Measurements from ENCODE around the gene UNC93B1.

The UNC93B1 gene

DNA sequence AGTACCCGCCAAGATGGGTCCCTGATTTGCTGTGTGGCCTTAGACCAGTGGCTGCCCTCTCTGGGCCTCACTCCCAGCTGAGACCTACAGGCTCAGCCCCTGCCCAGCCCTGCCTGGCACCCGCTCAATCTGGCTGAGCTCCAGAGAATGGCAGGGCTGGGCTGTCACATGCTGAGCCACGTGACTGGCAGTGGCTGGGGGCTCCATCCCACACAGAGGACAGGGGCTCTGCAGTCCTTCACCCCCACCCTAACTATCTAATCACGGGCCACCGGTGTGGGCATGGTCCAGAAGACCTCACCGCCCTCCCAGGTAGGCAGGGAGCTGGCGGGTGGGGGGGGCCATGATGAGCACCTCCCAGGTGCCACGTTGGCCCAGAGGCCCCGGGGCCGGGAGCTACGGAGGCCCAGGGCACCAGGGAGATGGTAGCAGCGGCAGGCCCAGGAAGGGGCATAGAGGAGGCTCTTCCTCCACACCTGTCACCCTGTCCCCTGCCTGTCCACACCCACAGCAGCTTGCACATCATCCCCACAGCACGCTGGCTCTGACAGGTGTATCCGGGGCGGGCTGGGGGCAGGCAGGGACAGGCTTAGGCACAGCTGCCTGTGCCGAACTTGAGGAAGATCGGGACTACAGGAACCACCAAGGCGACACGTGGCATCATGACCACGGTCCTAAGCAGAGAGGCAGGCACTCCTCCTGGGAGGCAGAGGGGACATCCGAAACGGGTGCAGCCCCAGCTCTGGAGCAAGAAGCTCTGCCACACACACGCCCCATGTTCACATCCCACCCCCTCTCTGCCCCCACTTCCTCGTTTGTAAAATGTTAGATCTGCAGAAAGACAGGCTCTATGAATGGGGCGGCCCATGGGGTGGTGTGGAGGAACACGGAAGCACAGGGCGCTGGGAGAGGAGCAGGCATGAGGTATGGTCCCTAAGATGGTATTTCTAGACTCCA, 4.8 kb upstream of the UNC93B1 start:
- no peak overlapping the region for H3K9ac ChIP-seq (ENCODE audit: low read length)
- no peaks in the 10 kb centered on the region for H3K36me3 ChIP-seq (ENCODE audit: control insufficient read depth in 1 of 2, insufficient read depth in 2 of 2, low read length in 2 of 2)
- H2BK12ac ChIP-seq (ENCODE audit: low read length), result no peak overlapping the region
- no peak overlapping the region for H4K12ac ChIP-seq (ENCODE audit: low read depth, low read length)
- peaks cover 5% of the 10 kb centered on the region for H3K79me2 ChIP-seq (ENCODE audit: control insufficient read depth, insufficient read depth, low read length, poor library complexity)
- H2AFZ ChIP-seq (ENCODE audit: insufficient read depth, low read length, poor library complexity), result no peak overlapping the region
- H3K27ac ChIP-seq (ENCODE audit: low read depth, low read length), result no peak overlapping the region
- H3K4ac ChIP-seq (ENCODE audit: low read depth, low read length), result no peak overlapping the region
- H4K91ac ChIP-seq (ENCODE audit: low read depth, low read length), result no peak overlapping the region
- no peaks in the 10 kb centered on the region for H3K27me3 ChIP-seq (ENCODE audit: insufficient read depth, low read length)
- peaks cover 21% of the 10 kb centered on the region for H3K79me1 ChIP-seq (ENCODE audit: low read length)
- H3K4me2 ChIP-seq (ENCODE audit: low read length), result no peak overlapping the region
- H3K23ac ChIP-seq (ENCODE audit: low read length), result no peak overlapping the region
- no peak overlapping the region for H2BK5ac ChIP-seq (ENCODE audit: low read depth, low read length, poor library complexity)
- H3K14ac ChIP-seq (ENCODE audit: low read length), result no peak overlapping the region
- peaks cover 1% of the 10 kb centered on the region for H3K9me3 ChIP-seq (ENCODE audit: insufficient read depth, low read depth, low read length)
- no peak overlapping the region for H3K18ac ChIP-seq (ENCODE audit: low read length)
- peak overlapping the region; percentile 14 for H2AK5ac ChIP-seq (ENCODE audit: low read length)
- H2BK120ac ChIP-seq (ENCODE audit: insufficient read depth, low read length, poor library complexity), result no peak overlapping the region
- WGBS (ENCODE audit: extremely low coverage, insufficient coverage, insufficient read length), result no CpG with 5 or more reads among the region's 27 CpGs
- H3K4me1 ChIP-seq (ENCODE audit: control insufficient read depth in 1 of 2, insufficient read depth in 2 of 2, low read length in 2 of 2), result peaks cover 21 to 31% of the 10 kb centered on the region in 2 experiments
- H3K4me3 ChIP-seq (ENCODE audit: low read depth, low read length), result no peak overlapping the region
- no peak overlapping the region for H4K8ac ChIP-seq (ENCODE audit: low read depth, low read length)
- peak in 1 of 2 donors; percentile 21 for DNase-seq

DNA sequence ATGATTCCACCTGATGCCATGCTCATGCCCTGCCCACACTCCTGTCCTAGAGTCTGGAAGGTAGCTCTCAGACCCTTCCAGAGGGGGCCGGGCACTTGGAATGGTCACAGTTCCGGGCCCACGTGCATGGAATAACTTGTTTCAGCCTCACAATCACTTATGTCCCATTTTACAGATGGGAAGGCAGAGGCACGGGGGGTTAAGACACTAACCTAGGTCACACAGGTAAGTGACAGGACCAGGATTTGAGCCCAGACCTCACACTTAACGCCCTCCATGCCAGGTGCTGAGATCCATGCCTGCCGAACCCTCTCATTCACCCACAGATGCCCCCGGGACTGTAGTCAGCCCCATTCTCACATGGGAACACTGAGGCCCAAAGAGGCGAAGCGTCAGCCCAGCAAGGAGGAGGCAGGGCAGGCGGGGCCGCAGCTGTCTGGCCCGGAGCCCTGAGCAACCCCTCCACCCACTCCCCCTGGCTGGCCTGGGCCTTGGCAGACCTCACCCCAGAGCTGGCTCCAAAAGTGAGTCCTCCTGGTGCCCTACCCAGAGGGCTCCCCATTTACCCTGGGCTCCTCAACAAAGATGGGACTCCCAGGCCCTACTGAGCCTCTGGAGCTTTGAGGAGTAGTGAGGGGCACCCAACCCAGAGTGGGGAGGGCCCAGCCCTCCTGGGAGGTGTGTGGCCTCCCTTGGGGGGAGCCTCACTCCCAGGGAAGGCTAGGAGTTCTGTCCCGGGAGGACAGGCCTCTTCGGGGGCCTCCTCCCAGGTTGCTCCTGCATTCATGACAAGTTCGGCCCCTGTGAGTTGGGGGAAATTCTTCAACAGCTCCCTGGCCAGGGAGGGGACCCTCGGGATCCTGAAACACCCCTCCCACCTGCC, 3.8 kb upstream of the UNC93B1 start:
- no peaks in the 10 kb centered on the region for H3K27me3 ChIP-seq (ENCODE audit: insufficient read depth, low read length)
- H4K8ac ChIP-seq (ENCODE audit: low read depth, low read length), result no peak overlapping the region
- H3K9me3 ChIP-seq (ENCODE audit: insufficient read depth, low read depth, low read length), result peaks cover 1% of the 10 kb centered on the region
- H3K27ac ChIP-seq (ENCODE audit: low read depth, low read length), result no peak overlapping the region
- no peak overlapping the region for H2AK5ac ChIP-seq (ENCODE audit: low read length)
- H3K79me1 ChIP-seq (ENCODE audit: low read length), result peaks cover 15% of the 10 kb centered on the region
- H3K36me3 ChIP-seq (ENCODE audit: control insufficient read depth in 1 of 2, insufficient read depth in 2 of 2, low read length in 2 of 2), result no peaks in the 10 kb centered on the region
- no peak overlapping the region for H2BK120ac ChIP-seq (ENCODE audit: insufficient read depth, low read length, poor library complexity)
- H3K4me1 ChIP-seq (ENCODE audit: control insufficient read depth in 1 of 2, insufficient read depth in 2 of 2, low read length in 2 of 2), result peaks cover 14 to 31% of the 10 kb centered on the region in 2 experiments
- no peak overlapping the region for H3K4ac ChIP-seq (ENCODE audit: low read depth, low read length)
- no peak overlapping the region for H3K14ac ChIP-seq (ENCODE audit: low read length)
- H2BK5ac ChIP-seq (ENCODE audit: low read depth, low read length, poor library complexity), result no peak overlapping the region
- no peak overlapping the region for H3K23ac ChIP-seq (ENCODE audit: low read length)
- H3K79me2 ChIP-seq (ENCODE audit: control insufficient read depth, insufficient read depth, low read length, poor library complexity), result peaks cover 3% of the 10 kb centered on the region
- WGBS (ENCODE audit: extremely low coverage, insufficient coverage, insufficient read length), result no CpG with 5 or more reads among the region's 16 CpGs
- no peak overlapping the region for H2AFZ ChIP-seq (ENCODE audit: insufficient read depth, low read length, poor library complexity)
- no peak overlapping the region for H4K91ac ChIP-seq (ENCODE audit: low read depth, low read length)
- H3K4me2 ChIP-seq (ENCODE audit: low read length), result no peak overlapping the region
- H3K9ac ChIP-seq (ENCODE audit: low read length), result no peak overlapping the region
- DNase-seq, result no peak
- no peak overlapping the region for H3K18ac ChIP-seq (ENCODE audit: low read length)
- no peak overlapping the region for H2BK12ac ChIP-seq (ENCODE audit: low read length)
- no peak overlapping the region for H4K12ac ChIP-seq (ENCODE audit: low read depth, low read length)
- no peak overlapping the region for H3K4me3 ChIP-seq (ENCODE audit: low read depth, low read length)

- Histone ChIP-seq H2AFZ (ENCODE audit: insufficient read depth, low read length, poor library complexity) (no peak overlapping the region), H3K4me2 (ENCODE audit: low read length) (no peak overlapping the region), H3K27ac (ENCODE audit: low read depth, low read length) (no peak overlapping the region), H3K4me1 (ENCODE audit: control insufficient read depth in 1 of 2, insufficient read depth in 2 of 2, low read length in 2 of 2) (peaks cover 9 to 23% of the 10 kb centered on the region in 2 experiments), H3K36me3 (ENCODE audit: control insufficient read depth in 1 of 2, insufficient read depth in 2 of 2, low read length in 2 of 2) (no peaks in the 10 kb centered on the region), H3K14ac (ENCODE audit: low read length) (no peak overlapping the region), H3K79me1 (ENCODE audit: low read length) (peaks cover 10% of the 10 kb centered on the region), H2BK5ac (ENCODE audit: low read depth, low read length, poor library complexity) (no peak overlapping the region), H2BK120ac (ENCODE audit: insufficient read depth, low read length, poor library complexity) (no peak overlapping the region), H2BK12ac (ENCODE audit: low read length) (no peak overlapping the region), H3K27me3 (ENCODE audit: insufficient read depth, low read length) (no peaks in the 10 kb centered on the region), H2AK5ac (ENCODE audit: low read length) (no peak overlapping the region), H3K4ac (ENCODE audit: low read depth, low read length) (no peak overlapping the region), H3K23ac (ENCODE audit: low read length) (no peak overlapping the region), H4K91ac (ENCODE audit: low read depth, low read length) (no peak overlapping the region), H3K4me3 (ENCODE audit: low read depth, low read length) (no peak overlapping the region), H4K12ac (ENCODE audit: low read depth, low read length) (no peak overlapping the region), H4K8ac (ENCODE audit: low read depth, low read length) (no peak overlapping the region), H3K9ac (ENCODE audit: low read length) (no peak overlapping the region), H3K79me2 (ENCODE audit: control insufficient read depth, insufficient read depth, low read length, poor library complexity) (no peaks in the 10 kb centered on the region), H3K9me3 (ENCODE audit: insufficient read depth, low read depth, low read length) (peaks cover 1% of the 10 kb centered on the region), H3K18ac (ENCODE audit: low read length) (no peak overlapping the region)
- WGBS (ENCODE audit: extremely low coverage, insufficient coverage, insufficient read length), result no CpG with 5 or more reads among the region's 7 CpGs
- no peak for DNase-seq
Measured at GRCh38 chr11:68006606-68007166, 2.8 kb upstream of the UNC93B1 start.

- peak overlapping the region; percentile 17 for H2AK5ac ChIP-seq (ENCODE audit: low read length)
- no peak overlapping the region for H2BK120ac ChIP-seq (ENCODE audit: insufficient read depth, low read length, poor library complexity)
- H4K8ac ChIP-seq (ENCODE audit: low read depth, low read length), result no peak overlapping the region
- peak overlapping the region; percentile 77 for H3K4me2 ChIP-seq (ENCODE audit: low read length)
- H3K27ac ChIP-seq (ENCODE audit: low read depth, low read length), result no peak overlapping the region
- H4K12ac ChIP-seq (ENCODE audit: low read depth, low read length), result no peak overlapping the region
- H3K79me2 ChIP-seq (ENCODE audit: control insufficient read depth, insufficient read depth, low read length, poor library complexity), result no peaks in the 10 kb centered on the region
- H3K4me1 ChIP-seq (ENCODE audit: control insufficient read depth in 1 of 2, insufficient read depth in 2 of 2, low read length in 2 of 2), result peaks cover 0 to 12% of the 10 kb centered on the region in 2 experiments
- H3K9me3 ChIP-seq (ENCODE audit: insufficient read depth, low read depth, low read length), result peaks cover 1% of the 10 kb centered on the region
- H3K4me3 ChIP-seq (ENCODE audit: low read depth, low read length), result peak overlapping the region; percentile 74
- no peaks in the 10 kb centered on the region for H3K27me3 ChIP-seq (ENCODE audit: insufficient read depth, low read length)
- H2BK5ac ChIP-seq (ENCODE audit: low read depth, low read length, poor library complexity), result no peak overlapping the region
- H3K18ac ChIP-seq (ENCODE audit: low read length), result no peak overlapping the region
- H3K36me3 ChIP-seq (ENCODE audit: control insufficient read depth in 1 of 2, insufficient read depth in 2 of 2, low read length in 2 of 2), result no peaks in the 10 kb centered on the region
- no peak overlapping the region for H3K14ac ChIP-seq (ENCODE audit: low read length)
- no peak overlapping the region for H2AFZ ChIP-seq (ENCODE audit: insufficient read depth, low read length, poor library complexity)
- H2BK12ac ChIP-seq (ENCODE audit: low read length), result no peak overlapping the region
- H3K23ac ChIP-seq (ENCODE audit: low read length), result no peak overlapping the region
- WGBS (ENCODE audit: extremely low coverage, insufficient coverage, insufficient read length), result no CpG with 5 or more reads among the region's 14 CpGs
- DNase-seq, result no peak
- no peak overlapping the region for H3K9ac ChIP-seq (ENCODE audit: low read length)
- H4K91ac ChIP-seq (ENCODE audit: low read depth, low read length), result no peak overlapping the region
- H3K4ac ChIP-seq (ENCODE audit: low read depth, low read length), result no peak overlapping the region
- peaks cover 2% of the 10 kb centered on the region for H3K79me1 ChIP-seq (ENCODE audit: low read length)
Measured at GRCh38 chr11:68004551-68005335, 846 bp upstream of the UNC93B1 start.

All from trophoblast cell (in vitro differentiated cells and primary cell).